ENCODE results near the gene IL17RA. TPM values are rescaled to one million over a fixed set of nuclear protein-coding genes. Genes with fewer than 3 reads are reported as not detected.

The IL17RA gene
- total and polyA plus RNA-seq, 2 donors (not counting 3 experiments of a cell fraction or from before 2014, with no cell fraction given): 13.0 to 19.3 TPM

GRCh38 chr22:17109976-17110375 lies 25.2 kb downstream of the IL17RA start:
- FAIRE-seq: no peak
- H3K27ac ChIP-seq (ENCODE audit: insufficient read depth, low read depth, low read length): no peak overlapping the region
- H3K9me1 ChIP-seq (replicated peaks; ENCODE audit: control insufficient read depth, extremely low read depth, insufficient read depth, low read length): no peaks in the 10 kb centered on the region
- no peaks in the 10 kb centered on the region for H3K9me3 ChIP-seq (replicated peaks; ENCODE audit: control insufficient read depth, insufficient read depth, low read length)
- intact Hi-C loops (cut with micrococcal nuclease): no loop called here
- BruUV-seq (replicated peaks): no TSS peak
- no peaks in the 10 kb centered on the region for H4K20me1 ChIP-seq (replicated peaks; ENCODE audit: control insufficient read depth, extremely low read depth, insufficient read depth, low read length)
- no peak overlapping the region for H2AFZ ChIP-seq (ENCODE audit: low read depth, low read length)
- no peak overlapping the region for H3K4me2 ChIP-seq (ENCODE audit: insufficient read depth, low read length)
- peaks cover 0 to 3% of the 10 kb centered on the region in 2 experiments for H3K27me3 ChIP-seq (ENCODE audit: control insufficient read depth in 2 of 2, insufficient read depth in 2 of 2, low read length in 2 of 2)
- H3K4me3 ChIP-seq (replicated peaks in 1 of 3; ENCODE audit: insufficient read depth in 1 of 3, low read depth in 1 of 3, low read length in 3 of 3): no peak overlapping the region
- no peak for DNase-seq (ENCODE audit: low read depth, low spot score)
- H3K4me1 ChIP-seq (ENCODE audit: control insufficient read depth, extremely low read depth, insufficient read depth, low read length): no peaks in the 10 kb centered on the region
- peaks cover 0 to 2% of the 10 kb centered on the region in 2 experiments for H3K36me3 ChIP-seq (ENCODE audit: control insufficient read depth in 2 of 2, extremely low read depth in 1 of 2, insufficient read depth in 2 of 2, low read length in 2 of 2)
- ChIA-PET CTCF (interaction anchor here (1.5 kb wide), 1 partner anchor 36 kb away, joined by 3 read pairs; no protein-coding TSS in a partner anchor), POLR2A (no interaction called here)
- no peaks in the 10 kb centered on the region for H3K79me2 ChIP-seq (ENCODE audit: control insufficient read depth, insufficient read depth, low read length)
- no peak overlapping the region for H3K9ac ChIP-seq (replicated peaks; ENCODE audit: extremely low read depth, insufficient read depth, low read length)
- TF ChIP-seq MYC (IDR thresholded peaks at IDR 0.05; ENCODE audit: low read depth, low read length) (no peak), EZH2 (IDR thresholded peaks at IDR 0.05; ENCODE audit: borderline replicate concordance, low read depth, low read length, severe bottlenecking) (no peak), POLR2AphosphoS5 (IDR thresholded peaks at IDR 0.05; ENCODE audit: insufficient read depth, low read depth, low read length) (no peak), MAX (IDR thresholded peaks at IDR 0.05; ENCODE audit: insufficient read depth, insufficient read length) (no peak)
- dilution Hi-C loops (cut with MboI; ENCODE audit: extremely low pct_ligation_motif_present, low sequenced_read_pairs): no loop called here

GRCh38 chr22:17110791-17111550 lies 26.2 kb downstream of the IL17RA start:
- no peak overlapping the region for H3K4me2 ChIP-seq (ENCODE audit: insufficient read depth, low read length)
- H3K4me1 ChIP-seq (ENCODE audit: control insufficient read depth, extremely low read depth, insufficient read depth, low read length): no peaks in the 10 kb centered on the region
- CTCF ChIA-PET: interaction anchor here (0.9 to 2.7 kb wide), 3 partner anchors 16 to 53 kb away, joined by 3 to 7 read pairs (median 3); no protein-coding TSS in a partner anchor
- no peaks in the 10 kb centered on the region for H3K9me1 ChIP-seq (replicated peaks; ENCODE audit: control insufficient read depth, extremely low read depth, insufficient read depth, low read length)
- no TSS peak for BruUV-seq (replicated peaks)
- intact Hi-C loops (cut with micrococcal nuclease): no loop called here
- no peak for DNase-seq (ENCODE audit: low read depth, low spot score)
- peaks cover 0 to 4% of the 10 kb centered on the region in 2 experiments for H3K27me3 ChIP-seq (ENCODE audit: control insufficient read depth in 2 of 2, insufficient read depth in 2 of 2, low read length in 2 of 2)
- POLR2A ChIA-PET: no interaction called here
- H3K9me3 ChIP-seq (replicated peaks; ENCODE audit: control insufficient read depth, insufficient read depth, low read length): no peaks in the 10 kb centered on the region
- no peak for FAIRE-seq
- no peak overlapping the region for H2AFZ ChIP-seq (ENCODE audit: low read depth, low read length)
- H3K4me3 ChIP-seq (replicated peaks in 1 of 3; ENCODE audit: insufficient read depth in 1 of 3, low read depth in 1 of 3, low read length in 3 of 3): no peak overlapping the region
- H4K20me1 ChIP-seq (replicated peaks; ENCODE audit: control insufficient read depth, extremely low read depth, insufficient read depth, low read length): no peaks in the 10 kb centered on the region
- no peak overlapping the region for H3K9ac ChIP-seq (replicated peaks; ENCODE audit: extremely low read depth, insufficient read depth, low read length)
- no peaks in the 10 kb centered on the region for H3K36me3 ChIP-seq (ENCODE audit: control insufficient read depth in 2 of 2, extremely low read depth in 1 of 2, insufficient read depth in 2 of 2, low read length in 2 of 2)
- TF ChIP-seq GATA2 (IDR thresholded peaks at IDR 0.05; ENCODE audit: insufficient read depth, insufficient read length, low read depth, low read length) (no peak), POLR2AphosphoS5 (IDR thresholded peaks at IDR 0.05; ENCODE audit: insufficient read depth, low read depth, low read length) (no peak), MAX (IDR thresholded peaks at IDR 0.05; ENCODE audit: insufficient read depth, insufficient read length) (no peak), JUN (IDR thresholded peaks at IDR 0.05; ENCODE audit: borderline replicate concordance, insufficient read depth, insufficient read length, low read depth) (no peak), MYC (IDR thresholded peaks at IDR 0.05; ENCODE audit: low read depth, low read length) (no peak), CTCF (IDR thresholded peaks at IDR 0.05; ENCODE audit: extremely low read depth in 1 of 2, insufficient read depth in 1 of 2, low read depth in 1 of 2, low read length in 2 of 2) (no peak), POLR2A (IDR thresholded peaks at IDR 0.05; ENCODE audit: low read depth, low read length) (no peak), FOS (IDR thresholded peaks at IDR 0.05; ENCODE audit: borderline replicate concordance, insufficient read depth, low read length) (no peak), EZH2 (IDR thresholded peaks at IDR 0.05; ENCODE audit: borderline replicate concordance, low read depth, low read length, severe bottlenecking) (no peak)
- no peak overlapping the region for H3K27ac ChIP-seq (ENCODE audit: insufficient read depth, low read depth, low read length)
- no peaks in the 10 kb centered on the region for H3K79me2 ChIP-seq (ENCODE audit: control insufficient read depth, insufficient read depth, low read length)
- dilution Hi-C loops (cut with MboI; ENCODE audit: extremely low pct_ligation_motif_present, low sequenced_read_pairs): no loop called here
